ENCODE results near the gene CCNG2. TPM values are rescaled to one million over a fixed set of nuclear protein-coding genes. Genes with fewer than 3 reads are reported as not detected.

The CCNG2 gene, protein sequence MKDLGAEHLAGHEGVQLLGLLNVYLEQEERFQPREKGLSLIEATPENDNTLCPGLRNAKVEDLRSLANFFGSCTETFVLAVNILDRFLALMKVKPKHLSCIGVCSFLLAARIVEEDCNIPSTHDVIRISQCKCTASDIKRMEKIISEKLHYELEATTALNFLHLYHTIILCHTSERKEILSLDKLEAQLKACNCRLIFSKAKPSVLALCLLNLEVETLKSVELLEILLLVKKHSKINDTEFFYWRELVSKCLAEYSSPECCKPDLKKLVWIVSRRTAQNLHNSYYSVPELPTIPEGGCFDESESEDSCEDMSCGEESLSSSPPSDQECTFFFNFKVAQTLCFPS
- total RNA-seq (2012; rRNA removed), result 11.3 and 23.9 TPM in 2 replicates
- polyA plus RNA-seq (2012; rRNA removed), result 10.9 and 14.9 TPM in 2 replicates
- polyA plus RNA-seq (2012; cell fraction: cytosol; rRNA removed), result 5.8 and 8.5 TPM in 2 replicates
- polyA plus RNA-seq (2012; cell fraction: nucleus; rRNA removed; ENCODE audit: low replicate concordance), result 3.9 and 12.2 TPM in 2 replicates
- Bru-seq, nascent RNA, result percentile 79 among the genes with signal in this experiment
- BruChase-seq, experiment 1, labeled RNA remaining after a 6-hour chase, result percentile 77 among the genes with signal in this experiment
- BruChase-seq, experiment 2, labeled RNA remaining after a 2-hour chase, result percentile 92 among the genes with signal in this experiment
- long read RNA-seq, full-length matches to known transcripts, result 91 of 120 reads
- long read RNA-seq, partial matches to known transcripts, result 16 of 120 reads
- long read RNA-seq, other reads (novel, unspliced or antisense), result 13 of 120 reads

DNA sequence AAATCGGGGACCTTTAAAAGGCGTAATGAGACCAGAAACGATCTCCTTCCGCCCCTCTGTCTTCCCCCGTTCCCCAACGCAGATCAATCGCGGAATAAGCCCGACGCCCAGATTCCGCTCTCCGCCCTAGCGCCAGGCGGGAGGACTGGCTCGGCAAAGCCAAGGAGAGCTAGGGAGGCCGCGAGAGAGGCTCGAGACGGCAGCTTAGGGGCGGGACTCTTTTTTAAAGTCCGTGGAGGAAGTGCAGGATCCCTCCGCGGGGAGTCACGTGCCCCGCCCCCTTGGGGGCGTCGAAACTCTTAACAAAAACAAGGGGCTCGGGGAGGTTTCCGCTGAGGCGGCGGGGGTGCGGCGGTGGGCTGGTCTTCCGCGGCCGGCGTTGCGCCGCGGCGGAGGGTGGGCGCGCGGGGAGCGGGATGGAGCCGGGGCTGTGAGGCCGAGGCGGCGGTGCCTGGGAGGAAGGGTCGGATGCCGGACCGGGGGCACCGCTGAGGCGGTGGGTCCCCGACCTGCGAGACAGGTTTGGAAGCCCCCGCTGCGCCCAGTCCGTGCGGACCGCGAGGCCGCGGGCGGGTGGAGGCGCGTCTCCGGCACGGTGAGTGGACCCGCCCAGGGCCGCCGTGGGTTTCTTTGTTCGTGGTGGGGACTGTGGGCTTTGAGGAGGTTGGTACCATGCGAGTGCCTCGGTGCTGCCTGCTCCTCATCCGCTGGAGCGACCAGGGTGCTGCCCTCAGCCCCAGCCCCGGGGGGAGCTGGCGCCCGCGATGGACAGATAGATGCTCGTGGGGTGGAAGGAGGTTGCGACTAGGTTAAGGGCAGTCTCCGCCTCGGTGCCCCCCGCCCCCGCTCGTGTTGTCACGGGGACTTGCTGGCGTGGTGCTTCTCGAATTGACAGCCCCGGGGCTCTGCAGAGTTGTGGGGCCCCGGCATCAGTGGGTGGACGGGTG lies at the start of gene CCNG2:
Gene CCNG2, plus strand, starts transcription at position 296 of the 947 bp plus-strand sequence. CDS start 1,326 bp downstream, outside the sequence.
- peak within 1 kb of the TSS; percentile 93 for H3K27ac ChIP-seq (ENCODE audit: insufficient read depth, low read length)
- H4K5ac ChIP-seq (ENCODE audit: low read depth, low read length), result peak within 1 kb of the TSS; percentile 40
- no peak within 1 kb of the TSS; the same call in 2 of the 3 replicates for H2BK15ac ChIP-seq (ENCODE audit: low read depth, low read length)
- H3K36me3 ChIP-seq (ENCODE audit: control insufficient read depth, insufficient read depth, low read length), result peaks cover 9% of the 10 kb centered on the region; the same call in 1 of the 2 replicates
- H3K9me1 ChIP-seq (ENCODE audit: insufficient read depth, low read length), result peaks cover 4% of the 10 kb centered on the region; the same call in 1 of the 2 replicates
- peak within 1 kb of the TSS; percentile 91 for H2BK120ac ChIP-seq (ENCODE audit: low read depth, low read length)
- no peak within 1 kb of the TSS for H2AK5ac ChIP-seq (ENCODE audit: low read depth, low read length)
- WGBS, 2 experiments (ENCODE audit: extremely low coverage in 2 of 2, insufficient read length in 1 of 2), result 0% methylated on average over 24 of the region's 94 CpGs; no CpG with 5 or more reads in 1 of the 2 experiments
- ChIA-PET POLR2A (ENCODE audit: unreplicated experiment) (interaction anchor here (0.7 kb wide), 1 partner anchor 743 kb away, joined by 9 read pairs; no protein-coding TSS in a partner anchor), CTCF (interaction anchor here (0.6 kb wide), 1 partner anchor 759 kb away, joined by 3 read pairs; no protein-coding TSS in a partner anchor)
- peak within 1 kb of the TSS; percentile 57 to 68; a peak in 2 of 4 replicates for H4K8ac ChIP-seq (ENCODE audit: low read depth in 2 of 2, low read length in 2 of 2)
- H3K4me2 ChIP-seq (ENCODE audit: low read depth, low read length), result peak within 1 kb of the TSS; percentile 83
- peak within 1 kb of the TSS; percentile 84 for H4K91ac ChIP-seq (ENCODE audit: insufficient read depth, low read depth, low read length)
- no TSS peak for BruUV-seq (replicated peaks)
- peak within 1 kb of the TSS; percentile 80; the same call in 1 of the 2 replicates for H3K23ac ChIP-seq (ENCODE audit: low read depth, low read length)
- H2AFZ ChIP-seq (replicated peaks; ENCODE audit: low read length, poor library complexity), result peak within 1 kb of the TSS; percentile 99
- peak within 1 kb of the TSS; percentile 99 for H3K4me3 ChIP-seq (ENCODE audit: insufficient read depth, low read depth, low read length)
- in situ Hi-C loops (cut with MboI; ENCODE audit: low sequenced_read_pairs), result loop anchor here (25.0 kb wide), 1 partner anchor 395 kb away; no protein-coding TSS in a partner anchor
- peak within 1 kb of the TSS; percentile 84 for H3K14ac ChIP-seq (replicated peaks; ENCODE audit: low read depth, low read length)
- intact Hi-C loops (cut with micrococcal nuclease), result loop anchor here (1.0 to 5.0 kb wide), 4 partner anchors 82 to 404 kb away; partner anchors contain the start of gene CCNI
- H3K79me1 ChIP-seq (ENCODE audit: low read depth in 1 of 2, low read length in 2 of 2), result peaks cover 12 to 20% of the 10 kb centered on the region in 2 experiments; a peak in 3 of 4 replicates
- dilution Hi-C loops (cut with HindIII; ENCODE audit: low sequenced_read_pairs, unreplicated experiment), result no loop called here
- DNase-seq, result peak; percentile 94
- peak within 1 kb of the TSS; percentile 87 for H3K9ac ChIP-seq (ENCODE audit: low read depth, low read length)
- H3K56ac ChIP-seq (ENCODE audit: extremely low read depth, insufficient read depth, low read length), result peak within 1 kb of the TSS; percentile 44; the same call in 1 of the 2 replicates
- peaks cover 4% of the 10 kb centered on the region; the same call in 1 of the 2 replicates for H3K4me1 ChIP-seq (ENCODE audit: control insufficient read depth, insufficient read depth, low read length)
- peak; percentile 35 for ATAC-seq (ENCODE audit: low read depth)
- peaks cover 12% of the 10 kb centered on the region for H4K20me1 ChIP-seq (ENCODE audit: insufficient read depth, low read length)
- H2BK5ac ChIP-seq (ENCODE audit: low read depth, low read length, poor library complexity, severe bottlenecking), result peak within 1 kb of the TSS; percentile 84
- peaks cover 3% of the 10 kb centered on the region; the same call in 1 of the 2 replicates for H3K27me3 ChIP-seq (ENCODE audit: control insufficient read depth, insufficient read depth, low read length)
- H2BK20ac ChIP-seq (ENCODE audit: low read depth, low read length), result peak within 1 kb of the TSS; percentile 67
- peak; percentile 94 for TF ChIP-seq BHLHE40 (IDR thresholded peaks at IDR 0.05; ENCODE audit: low read depth, low read length)
- no peak for TF ChIP-seq CEBPB (IDR thresholded peaks at IDR 0.05; ENCODE audit: low read depth, low read length)
- peak; percentile 80; the same call in 1 of the 2 replicates for TF ChIP-seq MXI1 (IDR thresholded peaks at IDR 0.05; ENCODE audit: borderline replicate concordance, low read depth, low read length)
- TF ChIP-seq POLR2A (IDR thresholded peaks at IDR 0.05; ENCODE audit: low read depth, low read length), result peak; percentile 79
- peak; percentile 54; the same call in 1 of the 2 replicates for TF ChIP-seq MAZ (IDR thresholded peaks at IDR 0.05; ENCODE audit: borderline replicate concordance, low read depth, low read length)
- TF ChIP-seq, protein P1, sequence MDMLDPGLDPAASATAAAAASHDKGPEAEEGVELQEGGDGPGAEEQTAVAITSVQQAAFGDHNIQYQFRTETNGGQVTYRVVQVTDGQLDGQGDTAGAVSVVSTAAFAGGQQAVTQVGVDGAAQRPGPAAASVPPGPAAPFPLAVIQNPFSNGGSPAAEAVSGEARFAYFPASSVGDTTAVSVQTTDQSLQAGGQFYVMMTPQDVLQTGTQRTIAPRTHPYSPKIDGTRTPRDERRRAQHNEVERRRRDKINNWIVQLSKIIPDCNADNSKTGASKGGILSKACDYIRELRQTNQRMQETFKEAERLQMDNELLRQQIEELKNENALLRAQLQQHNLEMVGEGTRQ (IDR thresholded peaks at IDR 0.05; ENCODE audit: low read depth, low read length), result peak; percentile 93
- no peak for TF ChIP-seq NFE2L2 (IDR thresholded peaks at IDR 0.05; ENCODE audit: low read depth, low read length)
- H3K18ac ChIP-seq (ENCODE audit: low read depth, low read length), result peak within 1 kb of the TSS; percentile 84
- H3K4ac ChIP-seq (ENCODE audit: low read depth, low read length), result peak within 1 kb of the TSS; percentile 79
- no peaks in the 10 kb centered on the region for H3K9me3 ChIP-seq (ENCODE audit: control insufficient read depth, insufficient read depth, low read length)
- H2AK9ac ChIP-seq (replicated peaks; ENCODE audit: low read depth, low read length, poor library complexity), result peak within 1 kb of the TSS; percentile 98

All from IMR-90 (cell line).